ENCODE data around the gene TUBB4A. TPM values are rescaled to one million over a fixed set of nuclear protein-coding genes. Genes with fewer than 3 reads are reported as not detected.

Gene TUBB4A
- total RNA-seq, 1 donor from 2014 or later, result 1.7 TPM

GRCh38 chr19:6490134-6490533, 12.0 kb downstream of the TUBB4A start:
- DNase-seq (ENCODE audit: low read depth) (no peak), FAIRE-seq (no peak)
- Histone ChIP-seq H3K36me3 (ENCODE audit: insufficient read depth, low read length) (no peaks in the 10 kb centered on the region), H3K27me3 (ENCODE audit: insufficient read depth, low read length) (no peaks in the 10 kb centered on the region), H3K9ac (ENCODE audit: low read length) (no peak overlapping the region), H3K4me2 (ENCODE audit: low read length) (no peak overlapping the region), H3K9me3 (ENCODE audit: insufficient read depth, low read depth, low read length) (no peaks in the 10 kb centered on the region), H3K4me3 (ENCODE audit: insufficient read depth, low read depth, low read length) (no peak overlapping the region), H3K27ac (ENCODE audit: low read depth, low read length) (no peak overlapping the region), H3K4me1 (ENCODE audit: insufficient read depth, low read length) (no peaks in the 10 kb centered on the region), H2AFZ (ENCODE audit: low read depth, low read length) (no peak overlapping the region), H4K20me1 (ENCODE audit: insufficient read depth, low read length) (no peaks in the 10 kb centered on the region), H3K79me2 (ENCODE audit: insufficient read depth, low read length) (no peaks in the 10 kb centered on the region)
- Mint-ChIP-seq H3K4me1 (ENCODE audit: low read depth, unreplicated experiment) (no peaks in the 10 kb centered on the region), H3K27me3 (ENCODE audit: low read depth, unreplicated experiment) (peaks cover 11% of the 10 kb centered on the region), H3K27ac (ENCODE audit: unreplicated experiment) (no peak overlapping the region), H3K4me3 (ENCODE audit: unreplicated experiment) (no peak overlapping the region), H3K9me3 (ENCODE audit: unreplicated experiment) (peaks cover 6% of the 10 kb centered on the region), H3K36me3 (ENCODE audit: low read depth, unreplicated experiment) (no peaks in the 10 kb centered on the region)
- TF ChIP-seq EZH2 (IDR thresholded peaks at IDR 0.05; ENCODE audit: insufficient read depth, low read length), result no peak
- TF ChIP-seq CTCF (IDR thresholded peaks at IDR 0.05; ENCODE audit: insufficient read depth, low read depth, low read length), result no peak

- peaks cover 11% of the 10 kb centered on the region for H3K27me3 Mint-ChIP-seq (ENCODE audit: low read depth, unreplicated experiment)
- H3K27ac Mint-ChIP-seq (ENCODE audit: unreplicated experiment), result no peak overlapping the region
- H3K27ac ChIP-seq (ENCODE audit: low read depth, low read length), result no peak overlapping the region
- no peak overlapping the region for H2AFZ ChIP-seq (ENCODE audit: low read depth, low read length)
- H3K79me2 ChIP-seq (ENCODE audit: insufficient read depth, low read length), result no peaks in the 10 kb centered on the region
- H3K4me1 ChIP-seq (ENCODE audit: insufficient read depth, low read length), result no peaks in the 10 kb centered on the region
- peaks cover 6% of the 10 kb centered on the region for H3K9me3 Mint-ChIP-seq (ENCODE audit: unreplicated experiment)
- H3K4me3 Mint-ChIP-seq (ENCODE audit: unreplicated experiment), result no peak overlapping the region
- H3K36me3 Mint-ChIP-seq (ENCODE audit: low read depth, unreplicated experiment), result no peaks in the 10 kb centered on the region
- no peaks in the 10 kb centered on the region for H3K4me1 Mint-ChIP-seq (ENCODE audit: low read depth, unreplicated experiment)
- FAIRE-seq (no peak), DNase-seq (ENCODE audit: low read depth) (no peak)
- H3K4me3 ChIP-seq (ENCODE audit: insufficient read depth, low read depth, low read length), result no peak overlapping the region
- H3K9me3 ChIP-seq (ENCODE audit: insufficient read depth, low read depth, low read length), result no peaks in the 10 kb centered on the region
- H3K4me2 ChIP-seq (ENCODE audit: low read length), result no peak overlapping the region
- TF ChIP-seq CTCF (IDR thresholded peaks at IDR 0.05; ENCODE audit: insufficient read depth, low read depth, low read length), result no peak
- TF ChIP-seq EZH2 (IDR thresholded peaks at IDR 0.05; ENCODE audit: insufficient read depth, low read length), result no peak
- H3K9ac ChIP-seq (ENCODE audit: low read length), result no peak overlapping the region
- H3K36me3 ChIP-seq (ENCODE audit: insufficient read depth, low read length), result no peaks in the 10 kb centered on the region
- no peaks in the 10 kb centered on the region for H4K20me1 ChIP-seq (ENCODE audit: insufficient read depth, low read length)
- H3K27me3 ChIP-seq (ENCODE audit: insufficient read depth, low read length), result no peaks in the 10 kb centered on the region
These were observed 12.6 kb downstream of the TUBB4A start for GRCh38 chr19:6489278-6490061.

GRCh38 chr19:6484831-6485230, 17.3 kb downstream of the TUBB4A start:
- Histone ChIP-seq H3K36me3 (ENCODE audit: insufficient read depth, low read length) (no peaks in the 10 kb centered on the region), H4K20me1 (ENCODE audit: insufficient read depth, low read length) (no peaks in the 10 kb centered on the region), H3K4me1 (ENCODE audit: insufficient read depth, low read length) (no peaks in the 10 kb centered on the region), H3K79me2 (ENCODE audit: insufficient read depth, low read length) (no peaks in the 10 kb centered on the region), H3K9me3 (ENCODE audit: insufficient read depth, low read depth, low read length) (no peaks in the 10 kb centered on the region), H2AFZ (ENCODE audit: low read depth, low read length) (no peak overlapping the region), H3K9ac (ENCODE audit: low read length) (no peak overlapping the region), H3K27ac (ENCODE audit: low read depth, low read length) (no peak overlapping the region), H3K27me3 (ENCODE audit: insufficient read depth, low read length) (no peaks in the 10 kb centered on the region), H3K4me2 (ENCODE audit: low read length) (no peak overlapping the region), H3K4me3 (ENCODE audit: insufficient read depth, low read depth, low read length) (no peak overlapping the region)
- FAIRE-seq, result no peak
- no peaks in the 10 kb centered on the region for H3K4me1 Mint-ChIP-seq (ENCODE audit: low read depth, unreplicated experiment)
- no peak overlapping the region for H3K4me3 Mint-ChIP-seq (ENCODE audit: unreplicated experiment)
- peaks cover 10% of the 10 kb centered on the region for H3K27me3 Mint-ChIP-seq (ENCODE audit: low read depth, unreplicated experiment)
- H3K9me3 Mint-ChIP-seq (ENCODE audit: unreplicated experiment), result no peaks in the 10 kb centered on the region
- no peak for TF ChIP-seq EZH2 (IDR thresholded peaks at IDR 0.05; ENCODE audit: insufficient read depth, low read length)
- TF ChIP-seq CTCF (IDR thresholded peaks at IDR 0.05; ENCODE audit: insufficient read depth, low read depth, low read length), result no peak
- no peak overlapping the region for H3K27ac Mint-ChIP-seq (ENCODE audit: unreplicated experiment)
- H3K36me3 Mint-ChIP-seq (ENCODE audit: low read depth, unreplicated experiment), result no peaks in the 10 kb centered on the region
- no peak for DNase-seq (ENCODE audit: low read depth)
